ENCODE data around the gene LACTBL1.
"Not testable (repeated sequence)": the region's sequence is repeated elsewhere in the genome, so short reads cannot be mapped to it uniquely, and the experiment has no call there.

Gene LACTBL1

GRCh38 chr1:22983944-22984343 lies 11.3 kb upstream of the LACTBL1 start:
- TF ChIP-seq FOXP2 (optimal IDR thresholded peaks at IDR 0.05; ENCODE audit: control extremely low read depth, extremely low read length, insufficient read depth) (no peak), POLR2AphosphoS5 (IDR thresholded peaks at IDR 0.05; ENCODE audit: borderline replicate concordance, low read depth, low read length) (no peak), EZH2 (IDR thresholded peaks at IDR 0.05) (no peak)
- Histone ChIP-seq H3K9me3 (ENCODE audit: low read depth, low read length) (no peaks in the 10 kb centered on the region), H3K36me3 (ENCODE audit: insufficient read depth, low read length) (no peaks in the 10 kb centered on the region), H3K9ac (ENCODE audit: insufficient read length) (no peak overlapping the region), H3K27ac (no peak overlapping the region), H3K4me3 (no peak overlapping the region)
- DNase-seq (ENCODE audit: low read depth, low spot score) = no peak

GRCh38 chr1:22980471-22980790 lies 7.8 kb upstream of the LACTBL1 start:
- DNase-seq (ENCODE audit: low read depth, low spot score); H3K36me3 ChIP-seq (ENCODE audit: insufficient read depth, low read length); H3K27ac ChIP-seq; H3K4me3 ChIP-seq; H3K9me3 ChIP-seq (ENCODE audit: low read depth, low read length); H3K9ac ChIP-seq (ENCODE audit: insufficient read length): not testable (repeated sequence)

GRCh38 chr1:22978299-22978698 lies 5.6 kb upstream of the LACTBL1 start:
- no peak for DNase-seq (ENCODE audit: low read depth, low spot score)

GRCh38 chr1:22976461-22977243 lies 4.0 kb upstream of the LACTBL1 start:
- H3K4me3 ChIP-seq = no peak overlapping the region
- DNase-seq (ENCODE audit: low read depth, low spot score) = peak; percentile 42
- H3K9me3 ChIP-seq (ENCODE audit: low read depth, low read length) = no peaks in the 10 kb centered on the region
- no peak for TF ChIP-seq FOXP2 (optimal IDR thresholded peaks at IDR 0.05; ENCODE audit: control extremely low read depth, extremely low read length, insufficient read depth)
- no peak for TF ChIP-seq EZH2 (IDR thresholded peaks at IDR 0.05)
- no peak for TF ChIP-seq POLR2AphosphoS5 (IDR thresholded peaks at IDR 0.05; ENCODE audit: borderline replicate concordance, low read depth, low read length)
- no peak overlapping the region for H3K9ac ChIP-seq (ENCODE audit: insufficient read length)
- H3K36me3 ChIP-seq (ENCODE audit: insufficient read depth, low read length) = no peaks in the 10 kb centered on the region
- no peak overlapping the region for H3K27ac ChIP-seq

More at GRCh38 chr1:22978299-22978698, 5.6 kb upstream of the LACTBL1 start:
- no peak for TF ChIP-seq POLR2AphosphoS5 (IDR thresholded peaks at IDR 0.05; ENCODE audit: borderline replicate concordance, low read depth, low read length)
- TF ChIP-seq FOXP2 (optimal IDR thresholded peaks at IDR 0.05; ENCODE audit: control extremely low read depth, extremely low read length, insufficient read depth) = no peak
- no peak for TF ChIP-seq EZH2 (IDR thresholded peaks at IDR 0.05)
- Histone ChIP-seq H3K36me3 (ENCODE audit: insufficient read depth, low read length) (no peaks in the 10 kb centered on the region), H3K27ac (no peak overlapping the region), H3K9me3 (ENCODE audit: low read depth, low read length) (no peaks in the 10 kb centered on the region), H3K4me3 (no peak overlapping the region), H3K9ac (ENCODE audit: insufficient read length) (no peak overlapping the region)

- Histone ChIP-seq H3K36me3 (ENCODE audit: insufficient read depth, low read length) (no peaks in the 10 kb centered on the region), H3K9me3 (ENCODE audit: low read depth, low read length) (no peaks in the 10 kb centered on the region), H3K9ac (ENCODE audit: insufficient read length) (no peak overlapping the region), H3K4me3 (no peak overlapping the region), H3K27ac (no peak overlapping the region)
- DNase-seq (ENCODE audit: low read depth, low spot score) = no peak
- TF ChIP-seq POLR2AphosphoS5 (IDR thresholded peaks at IDR 0.05; ENCODE audit: borderline replicate concordance, low read depth, low read length) = no peak
- TF ChIP-seq FOXP2 (optimal IDR thresholded peaks at IDR 0.05; ENCODE audit: control extremely low read depth, extremely low read length, insufficient read depth) = no peak
Measured at GRCh38 chr1:22976127-22976460, 3.4 kb upstream of the LACTBL1 start.

- no peaks in the 10 kb centered on the region for H3K36me3 ChIP-seq (ENCODE audit: insufficient read depth, low read length)
- no peak overlapping the region for H3K9ac ChIP-seq (ENCODE audit: insufficient read length)
- no peak overlapping the region for H3K27ac ChIP-seq
- no peak for TF ChIP-seq FOXP2 (optimal IDR thresholded peaks at IDR 0.05; ENCODE audit: control extremely low read depth, extremely low read length, insufficient read depth)
- H3K9me3 ChIP-seq (ENCODE audit: low read depth, low read length) = no peaks in the 10 kb centered on the region
- DNase-seq (ENCODE audit: low read depth, low spot score) = no peak
- H3K4me3 ChIP-seq = no peak overlapping the region
Measured at GRCh38 chr1:22975694-22976093, 3.0 kb upstream of the LACTBL1 start.

- Histone ChIP-seq H3K9me3 (ENCODE audit: low read depth, low read length) (no peaks in the 10 kb centered on the region), H3K36me3 (ENCODE audit: insufficient read depth, low read length) (no peaks in the 10 kb centered on the region), H3K27ac (no peak overlapping the region), H3K4me3 (no peak overlapping the region), H3K9ac (ENCODE audit: insufficient read length) (no peak overlapping the region)
- no peak for TF ChIP-seq POLR2AphosphoS5 (IDR thresholded peaks at IDR 0.05; ENCODE audit: borderline replicate concordance, low read depth, low read length)
- no peak for TF ChIP-seq EZH2 (IDR thresholded peaks at IDR 0.05)
- TF ChIP-seq FOXP2 (optimal IDR thresholded peaks at IDR 0.05; ENCODE audit: control extremely low read depth, extremely low read length, insufficient read depth) = no peak
- DNase-seq (ENCODE audit: low read depth, low spot score) = no peak
Measured at GRCh38 chr1:22971611-22972405, 858 bp downstream of the LACTBL1 start.

GRCh38 chr1:22971161-22971560 lies 1.5 kb downstream of the LACTBL1 start:
- TF ChIP-seq POLR2AphosphoS5 (IDR thresholded peaks at IDR 0.05; ENCODE audit: borderline replicate concordance, low read depth, low read length) = no peak
- no peak for TF ChIP-seq FOXP2 (optimal IDR thresholded peaks at IDR 0.05; ENCODE audit: control extremely low read depth, extremely low read length, insufficient read depth)
- no peak for TF ChIP-seq EZH2 (IDR thresholded peaks at IDR 0.05)
- DNase-seq (ENCODE audit: low read depth, low spot score) = no peak
- H3K36me3 ChIP-seq (ENCODE audit: insufficient read depth, low read length) = no peaks in the 10 kb centered on the region
- no peak overlapping the region for H3K27ac ChIP-seq
- no peaks in the 10 kb centered on the region for H3K9me3 ChIP-seq (ENCODE audit: low read depth, low read length)
- H3K9ac ChIP-seq (ENCODE audit: insufficient read length) = no peak overlapping the region
- H3K4me3 ChIP-seq = no peak overlapping the region

- H3K27ac ChIP-seq = no peak overlapping the region
- TF ChIP-seq POLR2AphosphoS5 (IDR thresholded peaks at IDR 0.05; ENCODE audit: borderline replicate concordance, low read depth, low read length) = no peak
- TF ChIP-seq EZH2 (IDR thresholded peaks at IDR 0.05) = no peak
- TF ChIP-seq FOXP2 (optimal IDR thresholded peaks at IDR 0.05; ENCODE audit: control extremely low read depth, extremely low read length, insufficient read depth) = no peak
- no peak overlapping the region for H3K9ac ChIP-seq (ENCODE audit: insufficient read length)
- no peak for DNase-seq (ENCODE audit: low read depth, low spot score)
- no peaks in the 10 kb centered on the region for H3K36me3 ChIP-seq (ENCODE audit: insufficient read depth, low read length)
- no peaks in the 10 kb centered on the region for H3K9me3 ChIP-seq (ENCODE audit: low read depth, low read length)
- H3K4me3 ChIP-seq = no peak overlapping the region
Measured at GRCh38 chr1:22970096-22970495, 2.6 kb downstream of the LACTBL1 start.
